NCI-H226 (cell line): Measurements from ENCODE around the gene F10.
A peak's percentile ranks its signal among the peaks of the same experiment; 100 is the strongest.
"Not testable (repeated sequence)": the region's sequence is repeated elsewhere in the genome, so short reads cannot be mapped to it uniquely, and the experiment has no call there.

Experiments
- DNase-seq: peaks from one replicate; pipeline ENCODE4 v3.0.0-alpha.2; 2015

Gene F10

GRCh38 chr13:113122550-113123225 lies at the start of gene F10:
F10 (plus strand) TSS chr13:113122799; CDS start chr13:113122856, 57 bp downstream.
- no peak for DNase-seq

DNA sequence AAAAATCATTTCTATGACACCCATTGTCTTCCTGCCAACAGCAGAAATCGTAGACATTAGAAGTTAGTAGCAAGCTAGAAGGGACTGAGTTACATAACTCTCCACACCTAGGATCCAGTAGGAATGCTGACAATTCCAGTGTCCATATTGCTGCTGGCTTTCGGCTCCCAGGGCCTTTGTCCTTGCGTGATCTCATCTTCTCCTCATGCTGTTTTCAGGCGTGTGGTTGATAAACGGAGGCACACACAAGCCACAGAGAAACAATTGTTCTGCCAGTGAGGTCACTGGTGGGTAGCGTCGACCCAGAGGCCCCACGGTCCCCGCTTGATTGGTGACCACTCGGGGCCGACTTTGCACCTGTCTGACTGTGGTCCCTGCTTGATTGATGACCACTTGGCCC lies 48.7 kb upstream of the F10 start:
- DNase-seq = no peak

GRCh38 chr13:113074401-113074800 lies 48.2 kb upstream of the F10 start:
- DNase-seq = no peak

DNA sequence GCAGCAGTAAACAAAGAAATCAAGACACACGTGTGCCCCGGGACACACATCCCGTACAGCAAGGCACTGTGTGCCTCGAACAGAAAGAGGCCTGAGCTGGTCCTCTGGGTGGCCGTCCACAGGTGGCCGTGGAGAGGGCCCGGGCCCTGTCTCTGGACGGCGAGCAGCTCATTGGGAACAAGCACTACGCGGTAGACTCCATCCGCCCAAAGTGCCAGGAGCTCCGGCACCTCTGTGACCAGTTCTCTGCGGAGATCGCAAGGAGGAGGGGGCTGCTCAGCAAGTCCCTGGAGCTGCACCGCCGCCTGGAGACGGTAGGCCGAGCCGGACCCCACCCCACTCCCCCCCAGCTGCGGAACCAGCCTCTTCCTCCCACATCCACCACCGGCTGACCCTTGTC lies 47.7 kb upstream of the F10 start:
- no peak for DNase-seq

DNA sequence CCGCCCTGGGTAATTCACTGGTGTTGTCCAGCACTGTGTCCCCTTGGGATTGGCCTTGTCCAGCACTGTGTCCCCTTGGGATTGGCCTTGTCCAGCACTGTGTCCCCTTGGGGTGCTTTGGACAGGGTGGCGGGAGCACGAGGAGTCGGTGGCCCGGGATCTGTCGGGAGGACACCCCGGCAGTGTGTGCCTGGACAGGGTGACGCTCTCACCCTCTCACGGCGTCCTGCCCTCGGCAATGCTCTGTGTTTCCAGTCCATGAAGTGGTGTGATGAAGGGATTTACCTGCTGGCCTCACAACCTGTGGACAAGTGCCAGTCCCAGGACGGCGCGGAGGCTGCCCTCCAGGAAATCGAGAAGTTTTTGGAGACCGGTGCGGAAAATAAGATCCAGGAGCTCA lies 46.9 kb upstream of the F10 start:
- DNase-seq = no peak

- no peak for DNase-seq
Observed at GRCh38 chr13:113076681-113077401, 45.8 kb upstream of the F10 start.

- DNase-seq = no peak
Observed at GRCh38 chr13:113077566-113077952, 45.0 kb upstream of the F10 start.

DNA sequence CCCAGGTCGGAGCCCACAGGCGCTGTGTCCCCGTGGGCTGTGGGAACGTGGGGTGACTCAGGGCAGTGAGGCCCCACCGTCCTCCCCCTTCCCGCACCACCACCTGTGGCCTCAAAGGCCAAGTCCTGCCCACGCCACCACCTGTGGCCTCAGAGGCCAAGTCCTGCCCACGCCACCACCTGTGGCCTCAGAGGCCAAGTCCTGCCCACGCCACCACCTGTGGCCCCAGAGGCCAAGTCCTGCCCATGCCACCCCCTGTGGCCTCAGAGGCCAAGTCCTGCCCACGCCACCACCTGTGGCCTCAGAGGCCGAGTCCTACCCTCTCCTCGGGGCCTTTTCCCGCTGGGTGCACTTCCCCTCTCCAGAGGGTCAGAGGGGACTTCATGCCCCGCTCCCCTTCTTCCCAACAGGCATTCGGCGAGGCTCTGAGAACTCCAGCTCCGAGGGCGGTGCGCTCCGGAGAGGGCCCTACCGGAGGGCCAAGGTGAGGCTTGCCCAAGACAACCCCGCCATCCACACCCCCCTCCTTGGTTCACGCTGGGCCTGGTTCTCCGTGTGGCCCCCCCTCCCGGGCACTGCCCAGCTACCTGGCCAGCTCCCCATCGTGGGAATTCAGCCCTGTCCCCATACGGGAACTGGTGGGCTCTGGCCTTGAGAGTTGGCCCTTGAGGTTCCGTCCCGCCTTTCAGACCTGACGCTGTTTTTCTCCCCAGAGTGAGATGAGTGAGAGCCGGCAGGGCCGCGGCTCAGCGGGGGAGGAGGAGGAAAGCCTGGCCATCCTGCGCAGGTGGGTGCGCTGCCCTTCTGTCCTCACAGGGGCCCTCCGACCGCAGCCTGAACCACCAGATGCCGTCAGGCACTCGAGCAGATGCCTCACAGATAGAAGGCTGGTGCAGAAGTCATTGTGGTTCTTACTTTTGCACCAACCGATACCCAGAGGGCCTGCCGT lies 44.4 kb upstream of the F10 start:
- no peak for DNase-seq

GRCh38 chr13:113078902-113079780 lies 43.5 kb upstream of the F10 start:
- no peak for DNase-seq

- DNase-seq = not testable (repeated sequence)
Observed at GRCh38 chr13:113079781-113080080, 42.9 kb upstream of the F10 start.

DNA sequence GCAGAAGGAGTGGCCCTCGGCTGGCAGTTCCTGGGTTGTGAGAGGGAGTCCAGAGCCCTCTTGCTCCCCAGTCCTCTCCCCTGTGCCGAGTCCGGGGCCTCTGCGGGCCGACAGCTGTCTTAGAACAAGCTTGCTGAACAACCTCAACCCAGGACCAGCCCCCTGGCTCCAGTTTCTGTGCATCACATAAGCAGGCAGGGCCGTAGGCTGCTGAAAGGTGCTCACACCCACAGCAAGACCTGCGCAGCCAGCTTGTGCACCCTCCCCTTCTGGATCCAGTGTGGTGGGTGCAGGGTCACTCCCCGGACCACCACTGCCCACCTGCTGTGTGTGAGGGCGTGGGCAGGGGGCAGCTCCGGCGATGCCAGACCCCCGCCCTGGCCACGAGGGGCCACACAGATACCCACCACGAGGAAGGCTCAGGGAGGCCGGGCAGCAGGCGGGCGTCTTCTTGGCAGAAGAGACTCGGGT lies 42.2 kb upstream of the F10 start:
- no peak for DNase-seq

GRCh38 chr13:113080901-113081521 lies 41.6 kb upstream of the F10 start:
- DNase-seq = no peak

GRCh38 chr13:113082198-113083021 lies 40.2 kb upstream of the F10 start:
- DNase-seq = no peak

DNA sequence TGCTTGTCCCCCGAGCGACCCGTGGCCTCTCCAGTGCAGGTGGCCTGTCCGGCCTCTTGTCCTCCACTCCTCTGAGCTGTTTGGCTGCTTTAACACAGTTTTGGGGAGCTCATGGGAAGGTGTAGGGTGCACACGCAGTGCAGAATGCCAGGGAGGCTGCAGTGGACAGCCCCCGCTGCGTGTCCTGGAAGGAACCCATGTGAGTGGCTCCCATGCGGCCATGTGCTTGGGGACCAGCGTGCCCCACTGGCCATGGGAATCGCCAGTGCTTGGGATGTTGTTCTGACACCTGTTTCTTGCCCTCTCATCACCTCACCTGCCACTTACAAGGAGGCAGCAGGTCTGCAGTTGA lies 39.6 kb upstream of the F10 start:
- no peak for DNase-seq

GRCh38 chr13:113083402-113084061 lies 39.1 kb upstream of the F10 start:
- DNase-seq = peak; percentile 16

GRCh38 chr13:113084094-113084942 lies 38.3 kb upstream of the F10 start:
- no peak for DNase-seq

DNA sequence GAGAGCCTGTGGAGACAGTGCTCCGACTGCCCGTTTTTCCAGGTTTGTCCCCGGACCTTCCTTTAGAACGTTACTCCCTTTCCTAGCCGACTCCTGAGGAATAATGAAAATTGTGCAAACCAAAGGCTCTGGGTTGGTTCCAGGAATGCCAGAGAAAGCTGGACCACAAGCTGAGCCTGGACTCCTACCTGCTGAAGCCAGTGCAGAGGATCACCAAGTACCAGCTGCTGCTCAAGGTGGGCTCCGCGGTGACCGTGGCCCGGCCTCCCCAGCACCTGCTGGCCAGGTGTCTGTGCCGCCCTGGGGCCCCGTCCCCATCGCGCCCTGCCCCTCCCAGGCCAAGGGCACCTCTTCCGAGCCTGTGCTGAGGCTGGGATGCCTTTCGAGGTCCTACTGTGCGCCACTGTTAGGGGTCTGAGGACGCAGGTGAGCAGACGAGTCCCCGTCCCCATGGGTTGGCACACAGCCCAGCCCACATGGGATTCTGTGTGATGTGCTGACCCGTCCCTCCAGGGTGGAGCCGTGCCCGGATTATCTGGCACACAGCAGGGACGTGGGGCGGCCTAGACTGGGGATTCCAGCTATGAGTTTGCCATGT lies 37.6 kb upstream of the F10 start:
- no peak for DNase-seq

DNA sequence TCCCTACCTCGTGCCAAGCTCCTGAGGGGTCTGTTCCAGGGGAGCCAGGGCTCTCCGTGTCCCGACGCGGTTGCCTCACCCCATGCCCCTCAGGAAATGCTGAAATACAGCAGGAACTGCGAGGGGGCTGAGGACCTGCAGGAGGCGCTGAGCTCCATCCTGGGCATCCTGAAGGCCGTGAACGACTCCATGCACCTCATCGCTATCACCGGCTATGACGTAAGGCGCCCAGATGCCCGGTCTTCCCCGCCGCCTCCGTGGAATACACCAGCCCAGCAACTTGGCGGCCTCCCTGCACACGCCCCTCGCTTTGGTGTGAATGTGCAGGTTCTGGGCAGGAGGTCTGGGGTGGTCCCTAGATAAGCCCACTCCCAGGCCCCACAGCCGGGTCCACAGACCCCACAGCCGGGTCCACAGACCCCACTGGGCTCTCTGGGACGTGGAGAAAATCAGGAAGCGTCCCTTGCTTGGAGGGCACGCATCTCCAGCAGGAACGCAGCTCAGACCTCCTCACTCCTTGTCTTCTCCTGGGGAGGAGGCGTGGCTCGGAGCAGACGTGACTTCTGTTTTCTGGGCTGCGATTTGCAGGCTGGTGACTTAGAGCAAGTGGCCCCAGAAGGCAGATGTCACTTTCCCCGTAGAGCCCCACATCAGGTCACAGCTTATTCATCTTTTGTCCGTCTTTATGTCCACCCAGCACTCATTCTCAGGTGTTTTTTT lies 36.4 kb upstream of the F10 start:
- DNase-seq = no peak
